Epithelial cell of prostate (primary cell): ENCODE measurements around the gene SLX4.

Experiments used
- DNase-seq: peaks from one replicate; pipeline ENCODE4 v3.0.0-alpha.2; 2011; ENCODE audit warnings: low read depth, low spot score
- H3K27ac ChIP-seq: fragments of 450-650 bp; 2 replicates; pipeline ENCODE4 v1.5.1; 2017; ENCODE audit warnings: mild to moderate bottlenecking

Gene SLX4

DNA sequence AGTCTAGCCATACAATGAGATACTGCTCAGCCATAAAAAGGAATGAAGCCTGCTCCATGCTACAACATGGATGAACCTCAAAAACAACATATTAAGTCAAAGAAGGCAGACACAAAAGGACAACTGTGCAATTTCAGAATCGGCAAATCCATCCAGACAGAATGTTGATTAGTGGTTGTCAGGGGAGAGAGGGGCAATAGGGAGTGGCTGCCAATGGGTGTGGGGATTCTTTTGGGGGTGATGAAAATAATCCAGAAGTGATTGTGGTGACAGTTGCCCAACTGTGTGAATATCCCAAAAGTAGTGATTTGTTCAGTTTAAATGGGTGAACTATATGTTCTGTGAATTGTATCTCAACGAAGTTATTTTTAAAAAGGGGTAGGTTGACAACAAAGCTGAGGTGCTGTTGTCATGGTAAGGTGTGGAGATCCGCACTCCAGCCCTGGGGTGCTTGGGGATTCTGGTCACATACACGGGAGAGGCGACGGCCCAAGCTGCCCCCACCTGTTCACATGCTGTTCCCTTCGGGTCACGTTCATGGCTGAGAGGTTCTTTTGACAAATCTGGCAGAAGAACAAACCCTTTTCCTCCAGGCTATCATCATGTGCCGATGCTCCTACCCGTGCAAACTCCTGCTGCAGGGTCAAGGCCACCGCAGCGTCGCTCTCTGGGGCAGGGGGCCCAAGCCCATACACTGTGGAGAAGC lies 9.6 kb downstream of the SLX4 start:
- no peak for DNase-seq
- no peak overlapping the region for H3K27ac ChIP-seq

DNA sequence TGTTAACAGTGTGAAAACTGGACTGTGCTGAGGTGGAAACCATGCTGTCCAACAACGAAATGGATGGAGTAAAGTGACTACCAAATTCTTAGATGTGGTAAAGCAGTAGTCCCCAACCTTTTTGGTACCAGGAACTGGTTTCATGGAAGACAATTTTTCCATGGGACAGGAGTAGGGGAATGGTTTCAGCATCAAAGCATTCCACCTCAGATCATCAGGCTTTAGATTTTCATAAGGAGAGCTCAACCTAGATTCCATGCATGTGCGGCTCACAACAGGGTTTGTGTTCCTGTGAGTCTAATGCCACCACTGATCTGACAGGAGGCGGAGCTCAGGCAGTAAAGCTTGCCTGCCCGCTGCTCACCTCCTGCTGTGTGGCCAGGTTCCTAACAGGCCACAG lies 11.5 kb downstream of the SLX4 start:
- no peak overlapping the region for H3K27ac ChIP-seq
- DNase-seq: no peak

DNA sequence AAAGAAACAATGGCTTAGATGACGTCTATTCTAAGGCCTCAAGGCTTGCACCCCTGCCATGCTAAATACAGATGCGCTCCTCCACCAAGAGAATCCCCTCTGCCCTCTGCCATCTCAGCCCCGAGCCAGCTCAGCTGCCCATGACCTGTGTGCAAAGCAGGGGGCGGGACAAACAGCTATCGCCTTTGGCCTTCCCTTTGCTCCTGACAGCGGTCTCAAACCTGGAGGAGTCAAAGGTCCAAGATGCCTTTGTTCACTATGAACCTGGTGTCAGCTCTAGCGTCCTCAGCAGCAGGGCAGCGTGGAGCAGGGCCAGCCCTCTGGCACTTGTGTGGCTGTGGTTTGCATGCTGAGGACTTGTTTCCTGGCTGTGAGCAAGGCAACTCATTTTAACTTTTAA lies 12.3 kb downstream of the SLX4 start:
- no peak overlapping the region for H3K27ac ChIP-seq
- no peak for DNase-seq

DNA sequence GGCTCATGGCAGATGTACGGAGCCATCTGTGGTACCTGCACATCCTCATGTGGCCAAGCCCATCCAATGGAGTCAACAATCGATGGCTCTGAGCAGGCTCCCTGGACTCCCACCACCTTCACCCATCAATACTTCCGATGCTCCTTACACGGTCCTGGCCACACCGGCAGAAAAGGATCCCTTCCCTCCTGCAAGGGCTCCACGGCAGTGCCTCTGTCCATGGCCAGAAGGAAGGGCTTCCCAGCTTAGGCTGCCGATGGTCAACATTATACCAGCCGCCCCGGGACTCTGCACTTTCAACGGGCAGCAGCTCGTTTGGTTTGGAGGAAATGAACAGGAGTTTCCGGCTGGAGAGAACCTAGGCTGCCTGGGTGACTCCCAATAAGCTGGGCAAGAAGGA lies 13.2 kb downstream of the SLX4 start:
- DNase-seq: no peak
- H3K27ac ChIP-seq: no peak overlapping the region

DNA sequence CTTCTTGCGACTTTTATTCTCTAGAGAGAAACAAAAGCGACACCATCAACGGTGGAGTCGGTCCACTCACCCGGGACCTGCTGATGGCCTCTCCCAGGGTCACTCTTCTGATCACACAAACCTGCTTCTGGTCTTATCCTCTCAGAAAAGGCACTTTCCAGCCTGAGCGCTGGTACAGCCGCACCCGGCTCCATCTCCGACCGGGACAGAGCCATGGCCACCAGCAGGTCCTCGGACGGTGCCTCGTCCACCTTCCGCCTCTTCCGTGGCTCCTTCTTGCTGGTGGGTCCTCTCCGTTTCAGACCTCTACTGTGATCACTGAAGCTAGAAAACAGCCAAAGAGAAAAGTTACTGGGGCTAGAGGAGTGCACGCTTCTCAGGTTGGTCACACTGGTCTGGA lies 13.7 kb downstream of the SLX4 start:
- H3K27ac ChIP-seq: no peak overlapping the region
- DNase-seq: no peak

DNA sequence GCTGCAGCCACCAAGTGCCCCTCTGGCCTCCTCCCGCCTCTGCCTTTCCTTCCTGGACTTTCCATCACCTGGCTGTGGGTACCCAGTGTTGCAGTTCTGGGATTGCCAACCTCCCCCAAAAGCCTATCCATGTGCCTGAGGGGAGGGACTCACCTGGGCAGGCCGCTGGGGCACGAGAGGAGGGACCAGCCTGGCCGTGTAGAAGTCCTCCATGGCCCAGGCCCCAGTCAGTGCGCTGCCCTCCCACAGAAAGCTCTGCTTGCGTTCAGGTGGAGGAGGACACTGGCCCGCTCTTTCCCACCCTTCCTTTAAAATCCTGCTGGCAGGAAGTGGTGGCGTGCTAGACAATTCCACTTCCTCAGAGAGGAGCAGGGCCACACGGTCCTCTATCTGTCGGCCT lies 14.2 kb downstream of the SLX4 start:
- no peak for DNase-seq
- no peak overlapping the region for H3K27ac ChIP-seq

DNA sequence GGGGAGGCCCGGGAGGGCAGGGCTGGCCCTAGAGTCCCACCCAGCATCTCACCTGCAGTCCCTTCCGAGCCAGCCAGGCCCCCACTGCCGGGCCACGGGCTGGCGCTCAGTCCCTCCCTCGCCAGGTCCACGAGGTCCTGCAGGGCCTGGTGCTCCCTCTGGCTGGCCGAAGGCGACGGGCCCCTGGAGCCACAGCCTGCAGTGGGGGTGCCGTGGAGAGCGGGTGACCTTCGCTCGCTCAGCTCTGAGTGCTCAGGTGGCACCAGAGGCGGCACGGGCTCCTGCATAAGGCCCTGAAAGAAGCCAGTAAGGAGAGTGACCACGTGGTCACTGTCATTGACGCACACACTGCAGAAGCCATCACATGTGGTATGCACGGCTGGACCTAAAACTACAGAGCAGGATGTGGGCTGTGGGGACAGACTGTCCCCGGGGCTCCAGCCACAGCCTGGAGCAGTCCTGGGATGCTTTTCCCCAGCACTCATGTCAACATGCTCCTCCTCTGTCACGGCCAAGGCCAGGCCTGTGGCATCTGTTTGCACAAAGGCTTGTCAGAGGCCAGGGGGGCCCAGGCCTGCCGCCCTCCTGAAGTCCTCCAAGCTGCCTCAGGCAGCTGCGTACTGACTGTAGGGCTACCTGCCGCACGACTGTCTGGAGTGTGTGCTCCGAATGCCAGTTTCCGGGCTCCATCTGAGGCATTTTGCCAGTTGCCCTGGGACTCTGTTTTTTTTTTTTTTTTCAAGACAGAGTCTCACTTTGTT lies 15.1 kb downstream of the SLX4 start:
- H3K27ac ChIP-seq: no peak overlapping the region
- DNase-seq: no peak

DNA sequence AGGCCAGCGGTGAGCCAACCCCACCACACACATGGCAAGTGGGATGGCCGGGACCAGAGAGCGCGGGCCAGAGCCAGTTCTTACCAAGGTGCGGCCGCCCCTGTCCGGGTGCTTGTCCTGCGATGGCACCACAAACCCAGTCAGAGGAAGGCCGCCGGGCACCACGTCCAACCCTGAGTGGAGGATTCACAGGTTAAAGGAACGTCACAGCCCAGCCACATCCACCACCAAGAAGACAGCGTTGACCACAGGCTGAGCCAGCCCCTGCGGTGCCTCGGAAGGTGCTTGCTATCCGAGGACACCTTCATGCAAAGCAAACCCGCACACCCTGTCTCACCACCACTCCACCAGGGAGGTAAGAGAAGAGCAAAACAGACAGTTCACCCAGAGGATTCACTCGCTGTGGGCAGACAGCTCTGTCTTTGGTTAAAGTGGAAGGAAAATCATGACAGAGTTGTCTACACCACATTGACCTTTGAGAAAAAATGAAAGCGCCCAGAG lies 15.8 kb downstream of the SLX4 start:
- H3K27ac ChIP-seq: no peak overlapping the region
- no peak for DNase-seq

DNA sequence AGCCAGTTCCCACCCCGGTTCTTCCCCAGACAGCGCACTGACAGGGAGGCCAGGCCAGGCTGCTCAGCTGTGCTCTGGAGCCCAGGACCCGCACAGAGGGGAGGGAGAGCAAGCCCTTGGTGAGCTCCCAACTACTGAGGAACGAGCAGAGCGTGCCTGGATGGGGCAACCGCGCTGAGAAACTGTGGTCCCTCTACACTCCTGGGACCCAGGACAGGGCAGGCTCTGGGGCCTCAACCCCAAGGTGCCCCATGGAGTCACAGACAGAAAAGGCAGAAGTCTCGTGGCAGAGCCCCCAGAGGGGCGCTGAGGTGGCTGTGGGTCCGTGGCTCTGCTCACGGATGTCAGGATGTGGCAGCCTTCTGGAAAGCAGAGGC lies 16.3 kb downstream of the SLX4 start:
- DNase-seq: no peak
- H3K27ac ChIP-seq: no peak overlapping the region

DNA sequence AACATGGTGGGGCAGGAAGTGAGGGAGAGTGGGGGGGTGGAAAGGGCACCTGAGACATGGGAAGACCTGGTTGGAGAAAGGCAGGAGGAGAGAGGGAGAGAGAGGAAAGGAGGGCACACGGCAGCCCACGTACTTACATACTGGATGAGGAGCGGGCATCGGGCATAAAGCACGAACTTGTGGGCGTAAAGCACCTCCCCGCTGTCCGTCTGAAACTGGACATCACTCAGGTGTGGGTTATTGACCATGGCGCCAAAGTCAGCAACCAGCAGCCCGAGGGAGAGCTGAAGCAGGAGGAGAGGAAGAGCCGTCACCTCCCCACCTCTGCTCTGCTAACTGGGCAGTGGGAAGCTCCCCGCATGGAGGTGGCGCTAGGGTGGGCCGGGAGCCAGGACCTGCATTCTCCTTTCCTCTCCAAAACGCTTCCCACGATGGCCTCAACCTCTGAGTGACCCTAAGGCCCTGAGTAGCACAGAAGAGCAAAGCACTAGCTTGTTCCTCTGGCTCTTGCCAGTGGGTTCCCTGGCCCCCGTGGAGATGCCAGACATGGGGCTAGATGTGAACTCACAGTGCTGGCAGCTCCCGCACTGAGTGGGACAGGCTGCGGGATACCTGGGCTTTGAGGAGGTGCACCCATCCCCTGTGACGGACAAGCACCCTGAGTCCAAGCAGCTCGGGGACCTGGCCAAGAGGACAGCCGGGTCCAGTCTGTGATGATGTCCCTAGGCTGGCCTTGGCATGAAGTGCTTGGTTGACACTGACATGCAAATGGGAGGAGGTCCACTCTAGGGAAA lies 16.9 kb downstream of the SLX4 start:
- DNase-seq: no peak
- H3K27ac ChIP-seq: no peak overlapping the region

DNA sequence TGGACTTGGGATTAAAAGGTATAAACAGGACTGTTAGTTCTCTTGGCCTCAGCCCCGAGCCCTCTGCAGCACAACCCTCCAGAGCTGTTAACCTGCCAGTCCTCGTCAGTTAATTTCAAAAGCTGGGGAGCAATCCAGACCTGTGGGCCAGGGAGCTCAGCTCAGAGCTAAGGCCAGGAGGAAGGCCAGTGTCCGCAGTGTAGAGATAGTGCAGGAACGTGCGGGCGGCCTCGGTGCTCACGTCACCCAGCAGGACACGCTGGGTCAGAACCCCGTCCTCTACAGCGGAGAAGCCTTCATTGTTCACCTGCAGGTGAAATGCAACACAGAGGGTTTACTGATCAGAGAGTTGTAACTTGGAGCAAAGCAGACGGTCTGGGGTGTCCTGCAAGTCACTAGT lies 18.8 kb downstream of the SLX4 start:
- H3K27ac ChIP-seq: no peak overlapping the region
- no peak for DNase-seq

DNA sequence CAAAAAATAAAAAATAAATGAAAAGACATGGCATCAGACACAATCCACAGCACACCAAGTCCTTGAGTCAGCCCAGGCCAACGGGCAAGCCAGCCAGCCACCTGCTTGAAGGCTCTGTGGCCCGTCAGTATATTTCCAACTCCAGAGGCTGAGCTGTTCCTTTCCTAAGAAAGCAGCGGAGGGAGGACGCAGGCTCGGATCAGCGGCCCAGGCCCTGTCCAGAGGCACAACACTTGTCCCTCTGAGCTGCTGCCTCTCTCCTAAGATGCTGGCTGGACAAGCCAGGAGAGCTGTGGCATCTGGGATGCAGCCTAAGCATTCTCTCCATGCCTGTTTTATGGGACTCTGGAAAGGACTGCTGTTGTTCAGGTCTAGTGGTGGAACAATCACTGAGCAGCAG lies 19.4 kb downstream of the SLX4 start:
- no peak overlapping the region for H3K27ac ChIP-seq
- DNase-seq: no peak

DNA sequence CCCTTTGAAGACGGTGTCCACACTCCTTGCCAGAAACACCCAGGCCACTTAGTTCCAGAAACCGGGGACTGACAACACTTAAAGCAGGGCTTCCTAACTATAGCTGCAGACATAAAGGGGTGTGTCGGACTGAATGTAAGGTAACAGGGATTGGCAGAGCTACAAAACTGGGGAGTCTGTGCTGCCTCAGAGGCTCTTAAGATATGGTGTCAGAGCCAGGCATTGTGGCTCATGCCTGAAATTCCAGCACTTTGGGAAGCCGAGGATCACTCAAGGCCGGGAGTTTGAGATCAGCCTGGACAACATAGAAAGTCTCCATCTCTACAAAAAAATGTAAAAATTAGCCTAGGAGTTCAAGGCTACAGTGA lies 20.0 kb downstream of the SLX4 start:
- no peak overlapping the region for H3K27ac ChIP-seq
- no peak for DNase-seq

DNA sequence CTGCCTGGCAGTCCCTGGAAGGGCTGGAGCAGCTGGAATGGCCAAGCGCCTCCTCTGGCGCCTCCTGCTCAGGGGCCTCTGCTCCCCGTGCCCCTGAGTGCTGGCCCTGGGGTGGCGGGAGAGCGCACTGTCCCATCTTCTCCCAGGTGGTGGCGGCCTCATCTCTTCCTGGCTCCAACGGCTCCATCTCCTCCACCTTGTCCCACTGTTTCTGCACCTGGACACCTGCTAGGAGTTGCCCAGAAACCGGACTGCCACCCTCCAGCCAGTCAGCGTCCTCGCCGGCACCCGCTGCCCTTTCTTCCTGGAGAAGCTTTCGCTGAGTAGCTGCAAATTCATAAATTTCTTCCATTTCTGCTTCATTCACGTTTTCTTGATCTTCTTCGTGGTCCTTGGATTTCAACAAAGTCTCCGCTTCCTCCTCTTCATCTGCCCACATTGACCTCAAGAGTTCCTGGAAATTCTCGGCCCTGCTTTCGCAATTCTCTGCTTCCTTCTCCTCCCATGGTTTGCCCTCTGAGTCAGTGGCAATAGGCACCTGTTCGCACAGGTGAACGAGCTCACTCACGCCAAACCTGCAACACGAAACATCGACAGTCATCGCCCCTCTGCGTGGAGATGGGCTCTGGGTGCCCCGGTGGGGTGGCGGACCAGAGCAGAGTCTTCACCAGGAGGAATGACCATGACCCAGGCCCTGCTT lies 20.5 kb downstream of the SLX4 start:
- no peak for DNase-seq
- H3K27ac ChIP-seq: no peak overlapping the region

DNA sequence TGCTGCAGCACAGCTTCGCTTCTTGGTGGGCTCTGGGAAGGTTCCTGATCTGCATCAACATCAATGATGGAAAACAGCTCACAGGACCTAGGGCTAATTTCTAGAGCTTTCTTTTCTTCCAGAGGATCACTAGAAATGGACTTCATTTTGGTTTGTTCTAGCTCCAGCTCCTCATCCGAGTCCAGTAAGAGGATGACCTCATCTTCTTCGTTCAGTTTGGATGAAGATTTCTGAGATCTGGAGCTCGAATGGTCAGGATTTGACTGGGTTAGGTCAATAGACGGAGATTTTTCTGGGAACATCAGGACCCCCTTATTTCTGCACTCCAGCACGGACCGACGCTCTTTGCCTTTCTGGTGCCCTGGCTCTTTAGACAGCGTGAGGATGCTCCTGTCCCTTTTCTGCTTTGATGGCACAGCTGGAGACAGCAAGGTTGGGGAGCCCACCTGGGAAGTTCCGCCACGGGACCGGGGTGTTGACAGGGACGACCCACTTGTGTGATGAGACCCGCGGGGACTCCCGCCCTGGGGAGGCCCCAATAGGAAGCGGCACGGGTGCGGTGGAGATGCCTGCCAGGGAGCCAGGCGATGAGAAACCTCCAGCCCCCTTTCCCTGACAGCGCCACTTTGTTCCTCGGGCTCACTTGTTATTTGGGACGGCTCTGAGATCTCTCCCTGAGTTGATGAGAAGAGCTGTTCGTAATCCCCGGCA lies 21.3 kb downstream of the SLX4 start:
- no peak overlapping the region for H3K27ac ChIP-seq
- no peak for DNase-seq

DNA sequence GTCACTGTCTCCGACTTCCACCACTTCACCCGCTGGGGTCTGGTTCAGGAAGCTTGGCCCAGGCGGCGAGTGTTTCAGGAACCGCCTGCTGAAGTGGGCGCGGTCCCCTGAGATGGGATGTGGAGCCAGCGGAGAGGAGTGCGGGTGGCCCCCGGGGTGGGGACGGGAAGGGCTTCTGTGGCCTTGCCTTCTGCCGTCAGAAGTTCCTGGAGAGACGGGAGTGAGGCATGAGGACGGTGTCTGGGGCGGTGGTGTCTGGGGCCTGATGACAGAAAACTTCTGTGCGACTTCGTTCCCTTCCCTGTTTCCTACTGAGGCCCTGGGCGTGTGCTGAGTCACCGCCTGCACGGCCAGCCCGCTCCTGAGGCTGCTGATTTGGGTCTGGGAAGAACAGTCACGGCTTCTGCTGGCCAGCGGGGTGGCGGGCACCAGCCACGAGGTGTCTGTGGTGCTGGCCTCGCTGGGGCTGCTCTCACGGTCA lies 21.9 kb downstream of the SLX4 start:
- H3K27ac ChIP-seq: no peak overlapping the region
- DNase-seq: no peak

DNA sequence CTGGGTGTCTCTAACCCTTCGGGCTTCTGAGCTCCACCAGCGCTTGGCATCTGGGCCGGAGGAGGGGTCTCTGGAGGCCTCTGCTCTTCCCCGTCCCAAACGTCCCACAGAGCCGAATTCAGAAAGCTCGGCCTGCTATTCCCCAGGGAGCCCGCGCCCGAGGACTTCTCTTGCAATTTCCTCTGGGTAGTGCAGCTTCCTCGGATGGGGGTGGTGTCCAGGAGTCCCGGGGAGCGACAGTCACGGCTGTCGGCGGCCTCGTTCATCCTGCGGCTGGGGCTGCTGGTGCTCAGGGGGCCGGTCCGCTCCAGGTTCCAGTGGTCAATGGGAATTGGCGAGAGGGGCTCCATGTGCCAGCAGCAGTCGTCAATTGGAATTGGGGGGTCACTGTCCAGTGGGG lies 22.4 kb downstream of the SLX4 start:
- H3K27ac ChIP-seq: no peak overlapping the region
- DNase-seq: no peak

DNA sequence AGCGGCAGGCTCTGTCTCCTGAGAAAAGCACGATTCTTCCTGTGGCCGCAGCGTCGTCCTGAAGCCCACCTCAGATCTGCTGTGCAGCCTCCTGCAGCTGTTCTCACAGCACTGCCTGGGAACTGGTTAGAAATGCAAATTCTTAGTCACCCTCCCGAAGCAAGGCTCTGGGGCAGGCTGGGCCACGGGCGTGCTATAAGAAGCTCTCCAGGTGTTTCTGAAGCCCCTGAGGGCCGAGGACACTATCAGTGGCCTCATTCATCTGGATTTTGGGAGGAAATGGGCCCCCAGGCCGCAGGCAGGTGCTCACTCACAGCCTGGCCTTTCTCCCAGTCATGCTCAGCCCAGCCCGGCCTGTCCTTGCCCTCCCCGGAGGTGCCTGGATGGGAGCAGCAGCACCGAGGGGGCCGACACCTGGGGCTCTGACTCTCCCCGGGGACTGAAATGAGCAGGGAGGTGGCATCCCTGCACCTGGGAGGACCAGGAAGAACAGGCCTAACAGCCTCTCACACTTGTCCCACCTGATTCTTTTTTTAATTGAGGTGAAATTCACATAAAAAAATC lies 23.8 kb downstream of the SLX4 start:
- no peak overlapping the region for H3K27ac ChIP-seq
- DNase-seq: no peak

DNA sequence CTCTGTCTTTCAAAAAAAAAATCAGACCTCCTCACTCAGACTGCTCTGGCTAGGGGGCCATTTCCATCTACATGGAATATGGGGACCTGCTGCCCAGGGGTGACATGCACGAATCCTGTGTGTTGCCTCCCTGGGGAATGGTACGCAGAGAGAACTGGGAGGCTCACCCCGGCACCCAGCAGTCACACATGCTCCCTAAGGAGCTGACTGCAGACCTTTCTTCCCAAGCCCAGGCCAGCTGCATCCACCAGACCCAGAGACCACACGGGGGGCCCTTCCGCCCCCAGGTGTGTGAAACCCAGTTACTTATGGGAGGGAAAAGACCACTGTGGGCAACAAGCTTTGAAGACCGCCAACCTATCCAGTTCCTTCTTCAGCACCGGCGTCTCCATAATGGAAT lies 27.0 kb downstream of the SLX4 start:
- no peak for DNase-seq
- no peak overlapping the region for H3K27ac ChIP-seq
